ENCODE results near the gene ANKRD52.
A peak's percentile ranks its signal among the peaks of the same experiment; 100 is the strongest.

The ANKRD52 gene

GRCh38 chr12:56253091-56253490, 5.1 kb downstream of the ANKRD52 start:
- no peak for DNase-seq
- intact Hi-C loops (cut with DNase I): no loop called here

GRCh38 chr12:56252649-56253048, 5.5 kb downstream of the ANKRD52 start:
- DNase-seq: no peak

DNA sequence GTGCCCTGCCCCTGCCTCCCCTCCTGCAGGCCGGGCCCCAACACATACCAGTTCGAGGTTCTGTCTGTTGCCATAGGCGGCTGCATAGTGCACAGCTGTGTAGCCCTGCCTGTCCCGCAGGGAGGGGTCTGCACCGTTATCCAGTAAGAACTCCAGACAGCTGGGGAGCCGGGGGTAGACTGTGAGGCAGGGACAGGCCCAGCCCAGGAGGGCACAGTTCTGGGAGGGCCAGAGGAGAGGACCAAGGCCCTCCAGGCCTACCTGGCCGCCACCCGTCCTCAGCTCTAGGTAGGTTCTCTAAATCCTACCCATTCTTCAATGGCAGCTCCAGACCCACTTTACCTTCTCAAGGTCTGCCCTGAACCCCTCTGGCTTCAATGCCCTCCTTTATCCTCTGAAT, 9.5 kb downstream of the ANKRD52 start:
- intact Hi-C loops (cut with DNase I): no loop called here
- no peak for DNase-seq

More at GRCh38 chr12:56252649-56253048, 5.5 kb downstream of the ANKRD52 start:
- intact Hi-C loops (cut with DNase I): no loop called here

DNA sequence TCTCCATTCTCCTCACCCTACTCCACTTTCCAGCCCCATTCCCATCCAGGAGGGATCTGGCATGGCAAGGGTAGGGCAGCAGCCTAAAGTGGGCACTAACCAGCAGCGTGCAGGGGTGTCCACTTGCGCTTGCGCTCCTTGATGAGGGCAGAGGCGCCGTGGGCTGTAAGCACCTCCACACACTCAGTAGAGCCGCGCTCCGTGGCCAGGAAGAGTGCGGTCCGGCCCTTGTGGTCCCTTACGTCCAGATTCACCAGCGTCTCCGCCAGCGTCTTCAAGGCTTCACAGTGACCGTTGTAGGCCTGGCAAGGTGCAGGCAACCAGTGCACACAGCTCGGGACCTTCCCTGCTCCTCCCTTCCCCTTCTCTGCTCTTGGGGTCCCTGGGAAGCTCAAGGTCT, 10.3 kb downstream of the ANKRD52 start:
- no peak for DNase-seq
- intact Hi-C loops (cut with DNase I): no loop called here

GRCh38 chr12:56244494-56244893, 13.7 kb downstream of the ANKRD52 start:
- intact Hi-C loops (cut with DNase I): no loop called here
- DNase-seq: no peak

DNA sequence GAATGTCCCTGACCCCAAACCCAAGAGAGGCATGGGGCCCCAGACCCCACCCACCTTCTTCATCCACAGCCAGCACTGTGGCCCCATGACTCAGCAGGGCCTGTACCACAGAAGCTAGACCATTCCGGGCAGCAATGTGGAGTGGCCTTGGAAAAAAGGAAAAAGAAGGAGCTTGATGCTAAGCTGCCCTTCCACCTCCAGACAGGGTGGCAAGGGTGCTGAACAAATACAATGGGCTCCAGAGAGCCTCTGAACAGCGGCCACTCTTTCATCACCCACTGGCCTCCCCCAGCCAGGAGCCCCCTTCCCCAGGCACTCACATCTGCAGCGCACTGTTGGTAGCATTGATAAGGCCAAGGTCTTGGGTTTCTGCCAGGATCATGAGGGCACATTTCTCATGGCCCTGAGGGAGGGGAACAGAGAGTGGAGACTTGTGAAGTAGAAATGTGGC, 14.4 kb downstream of the ANKRD52 start:
- intact Hi-C loops (cut with DNase I): no loop called here

DNA sequence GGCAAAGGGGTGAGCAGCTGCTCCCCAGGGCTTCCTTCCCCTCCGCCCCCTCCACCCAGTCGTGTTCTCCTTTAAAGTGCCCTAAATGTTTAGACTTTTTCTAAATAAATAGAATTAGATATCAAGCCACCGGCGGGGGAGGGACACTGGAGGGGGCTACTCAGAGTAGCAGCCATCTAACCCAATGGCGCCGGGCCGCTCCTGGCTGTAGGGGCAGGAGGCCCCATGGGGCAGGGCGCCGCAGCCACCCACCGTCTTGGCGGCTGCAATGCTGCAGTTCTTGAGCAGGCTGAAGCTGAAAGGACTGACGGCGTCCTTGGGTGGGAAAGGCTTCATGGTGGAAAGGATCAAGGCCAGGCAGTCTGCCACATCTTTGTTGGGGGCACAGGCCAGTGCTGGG, 15.2 kb downstream of the ANKRD52 start:
- DNase-seq: no peak
- intact Hi-C loops (cut with DNase I): no loop called here

More for the DNA sequence above, 14.4 kb downstream of the ANKRD52 start:
- no peak for DNase-seq

GRCh38 chr12:56241424-56242303, 16.5 kb downstream of the ANKRD52 start:
- intact Hi-C loops (cut with DNase I): no loop called here
- no peak for DNase-seq

DNA sequence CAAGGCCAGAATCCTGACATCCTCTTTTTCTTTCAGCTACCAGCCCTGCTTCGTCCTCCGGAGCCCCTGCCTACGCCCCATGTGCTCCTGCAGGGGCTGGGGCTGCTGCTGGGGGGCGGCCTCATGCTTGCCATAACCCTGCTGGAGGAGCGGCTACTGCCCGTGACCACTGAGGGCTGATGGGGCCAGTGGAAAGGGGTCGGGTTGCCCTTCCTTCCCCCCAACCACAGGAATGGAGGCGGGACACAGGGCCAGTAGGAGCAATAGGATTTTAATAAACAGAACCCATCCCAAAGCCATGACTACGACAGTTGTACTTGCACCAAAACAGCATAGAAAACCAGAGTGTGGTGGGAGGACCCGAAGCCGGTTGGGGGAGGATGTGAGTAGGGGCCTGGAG, 20.6 kb downstream of the ANKRD52 start:
- DNase-seq: no peak
- intact Hi-C loops (cut with DNase I): no loop called here

- intact Hi-C loops (cut with DNase I): no loop called here
- DNase-seq: no peak
Measured at GRCh38 chr12:56236985-56237384, 21.2 kb downstream of the ANKRD52 start.

- no peak for DNase-seq
- intact Hi-C loops (cut with DNase I): no loop called here
Measured at GRCh38 chr12:56236091-56236490, 22.1 kb downstream of the ANKRD52 start.

GRCh38 chr12:56234746-56235436, 23.3 kb downstream of the ANKRD52 start:
- DNase-seq: no peak
- intact Hi-C loops (cut with DNase I): no loop called here

DNA sequence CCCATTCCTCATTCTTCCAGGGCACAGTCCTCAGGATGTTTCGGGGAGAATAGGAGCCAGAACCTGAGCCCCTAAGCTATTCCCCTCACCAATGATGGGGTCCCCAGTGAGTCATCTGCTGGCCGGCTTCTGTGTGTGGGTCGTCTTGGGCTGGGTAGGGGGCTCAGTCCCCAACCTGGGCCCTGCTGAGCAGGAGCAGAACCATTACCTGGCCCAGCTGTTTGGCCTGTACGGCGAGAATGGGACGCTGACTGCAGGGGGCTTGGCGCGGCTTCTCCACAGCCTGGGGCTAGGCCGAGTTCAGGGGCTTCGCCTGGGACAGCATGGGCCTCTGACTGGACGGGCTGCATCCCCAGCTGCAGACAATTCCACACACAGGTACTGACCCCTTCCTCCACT, 27.0 kb downstream of the ANKRD52 start:
- no peak for DNase-seq
- intact Hi-C loops (cut with DNase I): no loop called here

DNA sequence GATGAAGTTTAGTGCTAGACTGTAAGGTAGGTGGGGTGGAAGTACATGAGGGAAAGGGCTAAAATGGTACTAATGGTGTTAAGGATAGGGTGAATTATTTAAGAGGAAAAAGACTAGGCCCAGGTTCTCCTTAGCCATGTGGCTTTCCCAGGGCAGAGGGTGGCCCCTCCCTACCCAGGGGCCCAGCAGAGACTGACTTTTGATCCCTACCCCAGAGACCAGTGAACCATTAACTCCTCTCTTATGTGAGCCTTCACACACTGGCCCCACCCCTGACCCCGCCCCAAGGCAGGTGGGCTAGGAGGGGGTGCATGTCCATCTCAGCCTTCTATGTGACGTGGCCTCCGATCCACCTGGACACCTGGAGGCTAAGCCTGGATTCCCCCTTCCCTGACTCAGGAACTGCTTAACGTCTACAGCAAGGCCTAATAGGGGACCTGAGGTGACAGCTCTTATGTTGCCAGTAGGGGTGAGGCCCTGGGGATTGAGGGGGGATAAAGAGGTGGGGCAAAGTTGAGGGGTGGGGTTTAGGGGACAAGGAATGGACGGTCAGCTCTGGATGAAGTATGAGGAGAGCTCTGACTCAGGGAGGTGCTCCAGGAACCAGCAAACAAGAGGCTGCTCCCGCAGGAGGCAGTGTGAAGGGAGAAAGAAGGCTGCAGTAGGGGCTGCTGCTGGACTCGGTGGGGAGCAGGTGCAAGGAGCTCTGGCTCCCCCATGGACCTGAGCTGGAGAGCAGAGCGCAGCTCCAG, 27.6 kb downstream of the ANKRD52 start:
- no peak for DNase-seq
- intact Hi-C loops (cut with DNase I): no loop called here

- intact Hi-C loops (cut with DNase I): no loop called here
- DNase-seq: no peak
Measured at GRCh38 chr12:56229916-56230431, 28.2 kb downstream of the ANKRD52 start, which contains the start of gene SLC39A5. TSS of gene SLC39A5 (plus strand) at chr12:56230051. CDS start at chr12:56231275, 1,224 bp downstream.

DNA sequence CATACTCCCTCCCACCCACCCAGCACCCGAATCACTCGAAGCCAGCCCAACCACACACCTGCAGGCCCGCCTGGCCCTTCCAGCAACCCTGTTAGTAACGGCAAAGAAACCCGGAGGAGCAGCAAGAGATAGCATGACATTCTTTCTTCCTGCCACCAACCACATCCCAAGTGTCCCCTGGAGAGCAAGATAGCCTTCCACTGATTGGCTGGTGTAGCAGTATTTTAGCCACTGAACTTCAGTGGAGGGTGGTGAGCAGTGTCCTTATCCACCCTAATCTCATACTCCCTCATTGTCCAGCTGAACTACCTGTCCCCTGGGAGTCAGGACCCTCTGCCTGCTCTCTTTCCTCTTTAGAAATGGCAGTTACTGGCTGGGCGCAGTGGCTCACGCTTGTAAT, 29.1 kb downstream of the ANKRD52 start:
- DNase-seq: no peak
- intact Hi-C loops (cut with DNase I): no loop called here

- intact Hi-C loops (cut with DNase I): loop anchor here (2.0 to 5.0 kb wide), 3 partner anchors 32 to 98 kb away; partner anchors contain the start of genes ANKRD52 and ESYT1
- no peak for DNase-seq
Measured at GRCh38 chr12:56224954-56225353, 33.2 kb downstream of the ANKRD52 start.

GRCh38 chr12:56224102-56224701, 34.0 kb downstream of the ANKRD52 start, which contains the start of gene NABP2:
TSS of gene NABP2 (plus strand) at chr12:56224342. CDS start at chr12:56224857, 515 bp downstream.
- intact Hi-C loops (cut with DNase I): loop anchor here (2.0 to 5.0 kb wide), 3 partner anchors 33 to 97 kb away; partner anchors contain the start of genes ANKRD52 and ESYT1
- DNase-seq: peak; percentile 95 to 99 (median 98)
